HepG2 (cell line): ENCODE measurements around the gene NFRKB. TPM values are rescaled to one million over a fixed set of nuclear protein-coding genes. Genes with fewer than 3 reads are reported as not detected.
A peak's percentile ranks its signal among the peaks of the same experiment; 100 is the strongest.

Experiments
- CCAR2 ChIP-seq: fragments of 200-400 bp; formaldehyde crosslinking; optimal IDR thresholded peaks from 2 replicates; pipeline ENCODE3; 2018; ENCODE audit warnings: low read depth, mild to moderate bottlenecking, low read length, moderate library complexity
- HDAC1 ChIP-seq: sonication (generic); formaldehyde crosslinking; IDR thresholded peaks from 2 replicates; pipeline ENCODE4 v1.5.1; 2020; ENCODE audit warnings: mild to moderate bottlenecking, missing genetic modification reagents
- HDAC2 ChIP-seq: sonication (generic); formaldehyde crosslinking; IDR thresholded peaks from 2 replicates; pipeline ENCODE4 v1.4.0; 2020; ENCODE audit warnings: missing genetic modification reagents
- IRF2 ChIP-seq: IDR thresholded peaks from 2 replicates; pipeline ENCODE4 v1.6.1; 2018; ENCODE audit warnings: missing genetic modification reagents, missing compliant biosample characterization
- KAT8 ChIP-seq: IDR thresholded peaks from 2 replicates; pipeline ENCODE4 v1.6.1; 2016; ENCODE audit warnings: missing genetic modification reagents, missing compliant biosample characterization
- MED1 ChIP-seq: sonication (generic); formaldehyde crosslinking; IDR thresholded peaks from 2 replicates; pipeline ENCODE4 v1.4.0; 2020; ENCODE audit warnings: missing genetic modification reagents
- MIER2 ChIP-seq: IDR thresholded peaks from 2 replicates; pipeline ENCODE4 v1.6.1; 2016; ENCODE audit warnings: missing biosample characterization, missing genetic modification reagents
- MIXL1 ChIP-seq: IDR thresholded peaks from 2 replicates; pipeline ENCODE4 v1.6.1; 2016
- PREB ChIP-seq: sonication (generic); formaldehyde crosslinking; IDR thresholded peaks from 2 replicates; pipeline ENCODE4 v1.4.0; 2020; ENCODE audit warnings: missing genetic modification reagents
- RBM39 ChIP-seq: fragments of 200-400 bp; formaldehyde crosslinking; IDR thresholded peaks from one replicate; pipeline ENCODE4 v1.6.1; 2018; ENCODE audit warnings: antibody characterized with exemption, mild to moderate bottlenecking, low read depth, low read length; ENCODE audit not compliant: poor library complexity, severe bottlenecking
- RFXAP ChIP-seq: sonication (generic); formaldehyde crosslinking; IDR thresholded peaks from 2 replicates; pipeline ENCODE4 v1.4.0; 2020; ENCODE audit warnings: missing genetic modification reagents, borderline replicate concordance
- ZBTB43 ChIP-seq: sonication (generic); formaldehyde crosslinking; conservative IDR thresholded peaks from 2 replicates; pipeline ENCODE4 v1.4.0; 2020; ENCODE audit warnings: missing genetic modification reagents
- ZFP36L1 ChIP-seq: sonication (generic); formaldehyde crosslinking; IDR thresholded peaks from 2 replicates; pipeline ENCODE4 v1.8.0; 2022; ENCODE audit warnings: mild to moderate bottlenecking, missing genetic modification reagents, moderate library complexity
- ZNF260 ChIP-seq: sonication (generic); formaldehyde crosslinking; IDR thresholded peaks from 2 replicates; pipeline ENCODE4 v1.4.0; 2020; ENCODE audit warnings: missing genetic modification reagents, low read depth, mild to moderate bottlenecking, borderline replicate concordance
- ZNF44 ChIP-seq: sonication (generic); formaldehyde crosslinking; IDR thresholded peaks from 2 replicates; pipeline ENCODE4 v1.5.1; 2020; ENCODE audit warnings: mild to moderate bottlenecking, missing genetic modification reagents
- ZNF576 ChIP-seq: sonication (generic); formaldehyde crosslinking; IDR thresholded peaks from 2 replicates; pipeline ENCODE4 v1.4.0; 2020; ENCODE audit warnings: mild to moderate bottlenecking, missing genetic modification reagents
- ZNF652 ChIP-seq: IDR thresholded peaks from 2 replicates; pipeline ENCODE4 v1.6.1; 2016; ENCODE audit warnings: low read depth, borderline replicate concordance
- ZNF772 ChIP-seq: sonication (generic); formaldehyde crosslinking; IDR thresholded peaks from 2 replicates; pipeline ENCODE4 v1.5.0; 2020; ENCODE audit warnings: mild to moderate bottlenecking, missing genetic modification reagents
- polyA plus RNA-seq, 8 experiments: library from polyadenylated mRNA; depleted of rRNA in 3 of 8; stranded (reverse) in 7 of 8; unstranded in 1 of 8; fragments of >200 nt; fragmentation: Illumina TruSeq in 4 of 8; extraction: Trizol in 4 of 8; gene quantifications; 2 replicates each; pipeline versions ENCODE4 v1.2.1 to v1.2.3, GENCODE V29; 2011 to 2016; ENCODE audit warnings: low read depth in 4 of 8, missing spikeins in 1 of 8, mixed read lengths in 1 of 8; ENCODE audit not compliant: insufficient read depth in 1 of 8
- total RNA-seq, 5 experiments: library from RNA; depleted of rRNA; stranded (reverse); fragments of >200 nt; fragmentation: Illumina TruSeq; extraction: Trizol; gene quantifications; 2 replicates each; pipeline ENCODE4 v1.2.3, GENCODE V29; 2016; ENCODE audit warnings: low read depth in 1 of 5
- TF ChIP-seq, protein P1 (sequence below): sonication (generic); formaldehyde crosslinking; IDR thresholded peaks from 2 replicates; pipeline ENCODE4 v1.5.0; 2020; ENCODE audit warnings: missing genetic modification reagents, mild to moderate bottlenecking, borderline replicate concordance
- TF ChIP-seq, protein P2 (sequence below): sonication (generic); formaldehyde crosslinking; IDR thresholded peaks from 2 replicates; pipeline ENCODE4 v1.9.0; 2021; ENCODE audit warnings: missing genetic modification reagents, mild to moderate bottlenecking, borderline replicate concordance

Gene NFRKB
- total and polyA plus RNA-seq, 2 of the 13 experiments (the other 11 are each of a cell fraction or from before 2014, with no cell fraction given) = 22.9 to 23.7 TPM

- TF ChIP-seq, protein P1, sequence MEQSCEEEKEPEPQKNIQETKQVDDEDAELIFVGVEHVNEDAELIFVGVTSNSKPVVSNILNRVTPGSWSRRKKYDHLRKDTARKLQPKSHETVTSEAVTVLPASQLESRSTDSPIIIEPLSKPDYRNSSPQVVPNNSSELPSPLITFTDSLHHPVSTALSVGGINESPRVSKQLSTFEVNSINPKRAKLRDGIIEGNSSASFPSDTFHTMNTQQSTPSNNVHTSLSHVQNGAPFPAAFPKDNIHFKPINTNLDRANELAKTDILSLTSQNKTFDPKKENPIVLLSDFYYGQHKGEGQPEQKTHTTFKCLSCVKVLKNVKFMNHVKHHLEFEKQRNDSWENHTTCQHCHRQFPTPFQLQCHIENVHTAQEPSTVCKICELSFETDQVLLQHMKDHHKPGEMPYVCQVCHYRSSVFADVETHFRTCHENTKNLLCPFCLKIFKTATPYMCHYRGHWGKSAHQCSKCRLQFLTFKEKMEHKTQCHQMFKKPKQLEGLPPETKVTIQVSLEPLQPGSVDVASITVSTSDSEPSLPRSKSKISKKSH (CRISPR knock-in tag) = no peak
- TF ChIP-seq MIXL1 (CRISPR knock-in tag) = peak; percentile 41; the same call in 1 of the 2 replicates
- TF ChIP-seq HDAC2 = peak; percentile 39; the same call in 1 of the 2 replicates
- 0 out of 2 replicates have a peak, but pooled peaks have one; percentile 29 for TF ChIP-seq ZNF772 (CRISPR knock-in tag)
- no peak for TF ChIP-seq KAT8 (CRISPR knock-in tag)
- no peak for TF ChIP-seq HDAC1 (CRISPR knock-in tag)
- no peak for TF ChIP-seq ZNF44 (CRISPR knock-in tag)
- TF ChIP-seq PREB = no peak
- peak; percentile 52; the same call in 1 of the 2 replicates for TF ChIP-seq MED1 (CRISPR knock-in tag)
- no peak for TF ChIP-seq ZNF576 (CRISPR knock-in tag)
- TF ChIP-seq ZNF260 (CRISPR knock-in tag) = no peak
- TF ChIP-seq ZFP36L1 = peak; percentile 48; the same call in 1 of the 2 replicates
- no peak for TF ChIP-seq CCAR2
- TF ChIP-seq RFXAP (CRISPR knock-in tag) = no peak
- TF ChIP-seq ZNF652 = no peak
- peak; percentile 94 for TF ChIP-seq ZBTB43 (CRISPR knock-in tag)
- TF ChIP-seq, protein P2, sequence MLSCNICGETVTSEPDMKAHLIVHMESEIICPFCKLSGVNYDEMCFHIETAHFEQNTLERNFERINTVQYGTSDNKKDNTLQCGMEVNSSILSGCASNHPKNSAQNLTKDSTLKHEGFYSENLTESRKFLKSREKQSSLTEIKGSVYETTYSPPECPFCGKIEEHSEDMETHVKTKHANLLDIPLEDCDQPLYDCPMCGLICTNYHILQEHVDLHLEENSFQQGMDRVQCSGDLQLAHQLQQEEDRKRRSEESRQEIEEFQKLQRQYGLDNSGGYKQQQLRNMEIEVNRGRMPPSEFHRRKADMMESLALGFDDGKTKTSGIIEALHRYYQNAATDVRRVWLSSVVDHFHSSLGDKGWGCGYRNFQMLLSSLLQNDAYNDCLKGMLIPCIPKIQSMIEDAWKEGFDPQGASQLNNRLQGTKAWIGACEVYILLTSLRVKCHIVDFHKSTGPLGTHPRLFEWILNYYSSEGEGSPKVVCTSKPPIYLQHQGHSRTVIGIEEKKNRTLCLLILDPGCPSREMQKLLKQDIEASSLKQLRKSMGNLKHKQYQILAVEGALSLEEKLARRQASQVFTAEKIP = no peak
- TF ChIP-seq RBM39 = no peak
- TF ChIP-seq MIER2 = no peak
- TF ChIP-seq IRF2 (CRISPR knock-in tag) = peak; percentile 62; the same call in 1 of the 2 replicates
Observed at GRCh38 chr11:129861702-129862522, 33.5 kb downstream of the NFRKB start (continued).
